B cell (primary cell): ENCODE measurements around the gene SLC12A6. TPM values are rescaled to one million over a fixed set of nuclear protein-coding genes. Genes with fewer than 3 reads are reported as not detected.

Source experiments
- ATAC-seq: fragments of 200-7000 bp; cut with Tn5 transposase; one replicate; pipeline ENCODE4 v1.10.0; 2021; ENCODE audit warnings: low read depth, mild to moderate bottlenecking, moderate number of reproducible peaks, moderate library complexity
- CTCF ChIA-PET: fragments of 350-600 bp; sonication (Branson Sonifier 250); formaldehyde crosslinking; loops from one replicate; lab custom pipeline; 2021; ENCODE audit warnings: antibody characterized with exemption, inconsistent platforms; lab: Charles Lee
- POLR2A ChIA-PET: fragments of 350-600 bp; sonication (Branson Sonifier 250); formaldehyde crosslinking; loops from one replicate; lab custom pipeline; 2021; ENCODE audit warnings: antibody characterized with exemption; lab: Charles Lee
- DNase-seq: peaks from one replicate; pipeline ENCODE4 v3.0.0; 2013
- H2AFZ ChIP-seq: 2 replicates; pipeline ENCODE4 v1.6.1; 2012; ENCODE audit warnings: mild to moderate bottlenecking, low read depth, low read length; ENCODE audit not compliant: insufficient read depth, poor library complexity, severe bottlenecking
- H3K27ac ChIP-seq, 2 donors: 1 replicate in 1 of 2; 2 replicates in 1 of 2; pipeline ENCODE4 v1.5.1; 2012 to 2013; ENCODE audit warnings: low read length in 2 of 2, mild to moderate bottlenecking in 2 of 2, moderate library complexity in 1 of 2
- H3K27me3 ChIP-seq, 4 experiments: fragments of 200-600 bp in 1 of 4; sonication (generic) in 1 of 4; replicated peaks in 1 of 4; 1 replicate in 2 of 4; 2 replicates in 2 of 4; pipeline versions ENCODE4 v1.6.1 to v1.7.0; 2013 to 2016; ENCODE audit warnings: low read length in 3 of 4, mild to moderate bottlenecking in 2 of 4, mixed read lengths in 1 of 4, moderate library complexity in 1 of 4; ENCODE audit not compliant: insufficient read depth in 4 of 4, control insufficient read depth in 3 of 4; ENCODE audit errors: control extremely low read depth in 1 of 4
- H3K36me3 ChIP-seq, 2 experiments: replicated peaks in 1 of 2; 1 replicate in 1 of 2; 2 replicates in 1 of 2; pipeline versions ENCODE4 v1.6.1 to v1.7.1; 2013; ENCODE audit warnings: low read length in 1 of 2; ENCODE audit not compliant: insufficient read depth in 2 of 2, control insufficient read depth in 1 of 2; ENCODE audit errors: control extremely low read depth in 1 of 2, extremely low read depth in 1 of 2
- H3K4me1 ChIP-seq, 2 donors: fragments of 200-600 bp in 1 of 2; sonication (generic) in 1 of 2; 1 replicate in 1 of 2; 2 replicates in 1 of 2; pipeline versions ENCODE4 v1.5.1 to v1.6.1; 2013 to 2017; ENCODE audit warnings: low read length in 2 of 2; ENCODE audit not compliant: control insufficient read depth in 2 of 2, insufficient read depth in 2 of 2
- H3K4me2 ChIP-seq: replicated peaks from 2 replicates; pipeline ENCODE3; 2012; ENCODE audit warnings: mild to moderate bottlenecking, low read depth, low read length; ENCODE audit not compliant: poor library complexity, severe bottlenecking
- H3K4me3 ChIP-seq, 5 experiments: fragments of 200-600 bp in 1 of 5; sonication (generic) in 1 of 5; 1 replicate in 3 of 5; 2 replicates in 2 of 5; pipeline versions ENCODE4 v1.5.1 to v1.7.0; 2011 to 2016; ENCODE audit warnings: low read length in 4 of 5, mild to moderate bottlenecking in 4 of 5, low read depth in 2 of 5, control low read depth in 1 of 5, moderate library complexity in 1 of 5; ENCODE audit not compliant: insufficient read depth in 1 of 5; ENCODE audit errors: control extremely low read depth in 1 of 5, extremely low read depth in 1 of 5
- H3K79me2 ChIP-seq: fragments of 200-600 bp; sonication (generic); one replicate; pipeline ENCODE4 v1.6.0; 2016; ENCODE audit warnings: low read length; ENCODE audit not compliant: control insufficient read depth, insufficient read depth
- H3K9ac ChIP-seq: fragments of 200-600 bp; sonication (generic); 2 replicates; pipeline ENCODE4 v1.6.1; 2017; ENCODE audit warnings: mild to moderate bottlenecking, low read length, moderate library complexity
- H3K9me3 ChIP-seq, 3 donors: one replicate each; pipeline versions ENCODE4 v1.6.1 to v1.7.1; 2013; ENCODE audit warnings: low read length in 2 of 3; ENCODE audit not compliant: control insufficient read depth in 2 of 3, insufficient read depth in 1 of 3; ENCODE audit errors: control extremely low read depth in 1 of 3
- H4K20me1 ChIP-seq: 2 replicates; pipeline ENCODE4 v1.6.0; 2012; ENCODE audit warnings: mild to moderate bottlenecking, low read length; ENCODE audit not compliant: insufficient read depth, control insufficient read depth, poor library complexity, severe bottlenecking
- H3K27ac Mint-ChIP-seq: one replicate; pipeline ENCODE4 v1.8.0; 2021; ENCODE audit warnings: mixed read lengths
- H3K27me3 Mint-ChIP-seq: one replicate; pipeline ENCODE4 v1.8.0; 2021; ENCODE audit warnings: mixed read lengths
- H3K4me1 Mint-ChIP-seq: one replicate; pipeline ENCODE4 v1.8.0; 2021; ENCODE audit warnings: mixed read lengths
- H3K4me3 Mint-ChIP-seq: one replicate; pipeline ENCODE4 v1.8.0; 2021; ENCODE audit warnings: mixed read lengths
- H3K9me3 Mint-ChIP-seq: one replicate; pipeline ENCODE4 v1.8.0; 2022; ENCODE audit warnings: mixed read lengths; ENCODE audit not compliant: insufficient read depth
- CTCF ChIP-seq: fragments of 200-600 bp; IDR thresholded peaks from one replicate; pipeline ENCODE4 v1.8.0; 2022; ENCODE audit warnings: antibody characterized with exemption, mild to moderate bottlenecking
- EZH2 ChIP-seq: IDR thresholded peaks from 2 replicates; pipeline ENCODE4 v1.6.1; 2012; ENCODE audit warnings: borderline replicate concordance, low read depth, mild to moderate bottlenecking, moderate library complexity, low read length; ENCODE audit not compliant: insufficient read depth, poor library complexity, severe bottlenecking
- WGBS: methylation state at CpG from one replicate; pipeline ENCODE4 v1.1.5; 2013; ENCODE audit warnings: missing lambda C conversion rate; ENCODE audit not compliant: insufficient coverage; 5-methylcytosine and 5-hydroxymethylcytosine counted together
- intact Hi-C: fragments of 100-400 bp; cut with micrococcal nuclease; formaldehyde crosslinking; loops from one replicate; pipeline ENCODE4 v1.10.0; 2022
- polyA plus RNA-seq: library from polyadenylated mRNA; depleted of rRNA; stranded (reverse); fragments of >200 nt; gene quantifications from 2 replicates; pipeline ENCODE4 v1.2.3, GENCODE V29; 2012
- total RNA-seq, 2 donors: library from RNA; stranded (reverse); fragments of 120-200 nt in 1 of 2; gene quantifications; 1 replicate in 1 of 2; 2 replicates in 1 of 2; pipeline versions ENCODE4 v1.2.3 to v1.2.4, GENCODE V29; 2013 to 2022

Gene SLC12A6
- total and polyA plus RNA-seq, 2 donors (not counting 1 experiment from before 2014, with no cell fraction given): 75.8 to 141 TPM

DNA sequence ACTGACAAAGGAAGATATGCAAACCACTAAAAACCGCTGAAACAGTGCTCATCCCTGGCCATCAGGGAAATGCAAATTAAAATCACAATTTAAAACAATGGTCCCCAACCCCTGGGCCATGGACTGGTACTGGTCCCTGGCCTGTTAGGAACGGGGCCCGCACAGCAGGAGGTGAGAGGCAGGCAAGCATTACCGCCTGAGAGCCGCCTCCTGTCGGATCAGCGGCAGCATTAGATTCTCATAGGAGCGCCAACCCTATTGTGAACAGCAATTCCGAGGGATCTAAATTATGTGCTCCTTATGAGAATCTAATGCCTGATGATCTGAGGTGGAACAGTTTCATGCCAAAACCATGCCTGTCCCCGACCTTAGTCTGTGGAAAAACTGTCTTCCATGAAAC is 14.4 kb downstream of the SLC12A6 start:
- ATAC-seq (no peak), DNase-seq (no peak)
- peaks cover 89% of the 10 kb centered on the region for H3K79me2 ChIP-seq
- no peak overlapping the region for H3K4me2 ChIP-seq
- POLR2A ChIA-PET: no interaction called here
- Mint-ChIP-seq H3K27ac (no peak overlapping the region), H3K4me1 (peaks cover 70% of the 10 kb centered on the region), H3K27me3 (no peaks in the 10 kb centered on the region), H3K4me3 (no peak overlapping the region), H3K9me3 (no peaks in the 10 kb centered on the region)
- H3K27ac ChIP-seq: peak overlapping the region in 1 of 2 donors; percentile 24
- CTCF ChIA-PET: no interaction called here
- no peak overlapping the region for H3K9ac ChIP-seq
- H3K27me3 ChIP-seq: no peaks in the 10 kb centered on the region
- H2AFZ ChIP-seq: no peak overlapping the region
- WGBS: 97% methylated on average over 10 of the region's 10 CpGs
- H3K4me1 ChIP-seq: peaks cover 36 to 55% of the 10 kb centered on the region in 2 donors
- peaks cover 0 to 6% (median 0%) of the 10 kb centered on the region in 3 donors for H3K9me3 ChIP-seq
- intact Hi-C loops: no loop called here
- no peaks in the 10 kb centered on the region for H3K36me3 ChIP-seq
- no peaks in the 10 kb centered on the region for H4K20me1 ChIP-seq
- TF ChIP-seq CTCF: no peak
- no peak for TF ChIP-seq EZH2
- no peak overlapping the region for H3K4me3 ChIP-seq

DNA sequence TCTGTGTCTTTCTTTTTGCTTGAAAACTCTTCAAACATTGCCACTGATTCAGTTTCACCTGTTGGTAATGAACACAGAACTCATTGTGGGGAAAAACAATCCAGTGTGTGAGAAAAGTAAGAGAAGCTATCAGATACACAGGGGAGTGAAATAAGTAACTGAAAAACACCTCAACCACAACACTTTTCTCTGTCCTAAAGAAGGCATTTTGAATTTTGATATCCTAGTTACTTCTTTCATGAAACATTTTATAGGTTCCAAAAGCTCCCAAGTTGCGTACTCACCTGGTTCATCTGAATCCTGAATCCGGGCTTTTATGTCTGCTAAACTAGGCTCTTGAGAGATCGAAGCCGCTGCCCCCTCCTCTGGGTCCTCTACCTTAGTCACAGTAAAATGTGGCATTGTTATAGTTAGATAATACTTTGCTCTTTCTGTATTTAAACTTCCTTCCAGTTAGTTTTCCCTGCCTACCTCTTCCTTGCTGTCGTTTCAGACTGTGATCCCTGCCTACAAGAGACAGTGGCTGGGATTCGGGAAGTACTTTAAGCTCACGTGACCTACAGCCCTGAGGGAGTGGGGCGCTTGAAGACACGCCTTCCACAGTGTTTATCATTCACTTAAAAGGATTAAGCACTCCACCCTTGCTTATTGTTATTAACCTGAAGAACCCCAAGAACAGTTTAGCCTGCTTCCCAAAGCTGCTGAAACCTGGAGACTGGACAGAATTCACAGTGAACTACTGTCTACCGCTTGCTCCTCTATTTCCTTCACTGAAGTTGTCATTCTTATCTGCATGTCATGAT is 19.1 kb downstream of the SLC12A6 start:
- peak overlapping the region; percentile 69 for H3K4me2 ChIP-seq
- ATAC-seq (peak; percentile 77), DNase-seq (peak; percentile 52)
- Mint-ChIP-seq H3K27me3 (no peaks in the 10 kb centered on the region), H3K9me3 (no peaks in the 10 kb centered on the region), H3K4me3 (peak overlapping the region; percentile 89), H3K27ac (peak overlapping the region; percentile 76), H3K4me1 (peaks cover 65% of the 10 kb centered on the region)
- ChIA-PET CTCF (interaction anchor here (0.6 to 1.1 kb wide), 7 partner anchors 18 to 117 kb away, joined by 3 to 5 read pairs (median 3); partner anchors contain the start of genes LPCAT4, NOP10, NUTM1 and SLC12A6), POLR2A (interaction anchor here (0.6 to 1.2 kb wide), 7 partner anchors 10 to 217 kb away, joined by 3 to 8 read pairs (median 4); partner anchors contain the start of genes EMC7, PGBD4 and SLC12A6)
- H3K27ac ChIP-seq: peak overlapping the region; percentile 41 to 81
- 4% methylated on average over 6 of the region's 10 CpGs for whole genome bisulfite sequencing
- peaks cover 96% of the 10 kb centered on the region for H3K79me2 ChIP-seq
- H3K9me3 ChIP-seq: peaks cover 0 to 5% (median 0%) of the 10 kb centered on the region in 3 donors
- peak overlapping the region; percentile 75 for H2AFZ ChIP-seq
- no peak for TF ChIP-seq EZH2
- TF ChIP-seq CTCF: no peak
- no peaks in the 10 kb centered on the region for H3K27me3 ChIP-seq
- intact Hi-C loops: loop anchor here (1.0 to 2.0 kb wide), 3 partner anchors 11 to 16 kb away; no protein-coding TSS in a partner anchor
- peaks cover 24 to 30% of the 10 kb centered on the region in 2 donors for H3K4me1 ChIP-seq
- H3K9ac ChIP-seq: peak overlapping the region; percentile 81
- H3K36me3 ChIP-seq: peaks cover 0 to 15% of the 10 kb centered on the region in 2 experiments
- H4K20me1 ChIP-seq: peaks cover 18% of the 10 kb centered on the region
- peak overlapping the region; percentile 45 to 88 (median 70) for H3K4me3 ChIP-seq
